HepG2 (cell line): Measurements from ENCODE around the gene EEFSEC. TPM values are rescaled to one million over a fixed set of nuclear protein-coding genes. Genes with fewer than 3 reads are reported as not detected.

Source experiments
- ADNP ChIP-seq: sonication (generic); formaldehyde crosslinking; IDR thresholded peaks from 2 replicates; pipeline ENCODE4 v1.4.0; 2020; ENCODE audit warnings: missing genetic modification reagents
- EHMT2 ChIP-seq: fragments of 200-600 bp; sonication (generic); IDR thresholded peaks from 2 replicates; pipeline ENCODE4 v1.7.0; 2017; ENCODE audit warnings: antibody characterized with exemption, low read depth, low read length, borderline replicate concordance
- MTF2 ChIP-seq: sonication (generic); formaldehyde crosslinking; IDR thresholded peaks from 2 replicates; pipeline ENCODE4 v1.5.0; 2020; ENCODE audit warnings: missing genetic modification reagents, borderline replicate concordance
- ZFP41 ChIP-seq: sonication (generic); formaldehyde crosslinking; IDR thresholded peaks from 2 replicates; pipeline ENCODE4 v1.4.0; 2020; ENCODE audit warnings: mild to moderate bottlenecking, missing genetic modification reagents, borderline replicate concordance
- ZNF101 ChIP-seq: sonication (generic); formaldehyde crosslinking; IDR thresholded peaks from 2 replicates; pipeline ENCODE4 v1.4.0; 2020; ENCODE audit warnings: mild to moderate bottlenecking, low read depth, missing genetic modification reagents, borderline replicate concordance
- ZNF432 ChIP-seq: sonication (generic); formaldehyde crosslinking; IDR thresholded peaks from 2 replicates; pipeline ENCODE4 v1.5.0; 2020; ENCODE audit warnings: missing genetic modification reagents, mild to moderate bottlenecking, borderline replicate concordance
- ZNF589 ChIP-seq: sonication (generic); formaldehyde crosslinking; conservative IDR thresholded peaks from 2 replicates; pipeline ENCODE4 v1.8.0; 2022; ENCODE audit warnings: mild to moderate bottlenecking, moderate library complexity, missing genetic modification reagents
- ZNF773 ChIP-seq: sonication (generic); formaldehyde crosslinking; IDR thresholded peaks from 2 replicates; pipeline ENCODE4 v1.4.0; 2020; ENCODE audit warnings: missing genetic modification reagents, borderline replicate concordance
- polyA plus RNA-seq, 8 experiments: library from polyadenylated mRNA; depleted of rRNA in 3 of 8; stranded (reverse) in 7 of 8; unstranded in 1 of 8; fragments of >200 nt; fragmentation: Illumina TruSeq in 4 of 8; extraction: Trizol in 4 of 8; gene quantifications; 2 replicates each; pipeline versions ENCODE4 v1.2.1 to v1.2.3, GENCODE V29; 2011 to 2016; ENCODE audit warnings: low read depth in 4 of 8, missing spikeins in 1 of 8, mixed read lengths in 1 of 8; ENCODE audit not compliant: insufficient read depth in 1 of 8
- total RNA-seq, 5 experiments: library from RNA; depleted of rRNA; stranded (reverse); fragments of >200 nt; fragmentation: Illumina TruSeq; extraction: Trizol; gene quantifications; 2 replicates each; pipeline ENCODE4 v1.2.3, GENCODE V29; 2016; ENCODE audit warnings: low read depth in 1 of 5
- TF ChIP-seq, protein P1 (sequence below): sonication (generic); formaldehyde crosslinking; IDR thresholded peaks from 2 replicates; pipeline ENCODE4 v1.4.0; 2020; ENCODE audit warnings: low read depth, mild to moderate bottlenecking, missing genetic modification reagents
- TF ChIP-seq, protein P2 (sequence below): sonication (generic); formaldehyde crosslinking; IDR thresholded peaks from 2 replicates; pipeline ENCODE4 v1.4.0; 2020; ENCODE audit warnings: mild to moderate bottlenecking, low read depth, missing genetic modification reagents
- TF ChIP-seq, protein P3 (sequence below), 2 experiments: sonication (generic) in 1 of 2; formaldehyde crosslinking in 1 of 2; IDR thresholded peaks; 2 replicates each; pipeline versions ENCODE4 v1.5.1 to v1.6.1; 2011 to 2020; ENCODE audit warnings: borderline replicate concordance in 1 of 2, low read depth in 1 of 2, low read length in 1 of 2, mild to moderate bottlenecking in 1 of 2, missing genetic modification reagents in 1 of 2, moderate library complexity in 1 of 2

Gene EEFSEC
- total and polyA plus RNA-seq, 2 of the 13 experiments (the other 11 are each of a cell fraction or from before 2014, with no cell fraction given): 6.4 to 24.2 TPM

DNA sequence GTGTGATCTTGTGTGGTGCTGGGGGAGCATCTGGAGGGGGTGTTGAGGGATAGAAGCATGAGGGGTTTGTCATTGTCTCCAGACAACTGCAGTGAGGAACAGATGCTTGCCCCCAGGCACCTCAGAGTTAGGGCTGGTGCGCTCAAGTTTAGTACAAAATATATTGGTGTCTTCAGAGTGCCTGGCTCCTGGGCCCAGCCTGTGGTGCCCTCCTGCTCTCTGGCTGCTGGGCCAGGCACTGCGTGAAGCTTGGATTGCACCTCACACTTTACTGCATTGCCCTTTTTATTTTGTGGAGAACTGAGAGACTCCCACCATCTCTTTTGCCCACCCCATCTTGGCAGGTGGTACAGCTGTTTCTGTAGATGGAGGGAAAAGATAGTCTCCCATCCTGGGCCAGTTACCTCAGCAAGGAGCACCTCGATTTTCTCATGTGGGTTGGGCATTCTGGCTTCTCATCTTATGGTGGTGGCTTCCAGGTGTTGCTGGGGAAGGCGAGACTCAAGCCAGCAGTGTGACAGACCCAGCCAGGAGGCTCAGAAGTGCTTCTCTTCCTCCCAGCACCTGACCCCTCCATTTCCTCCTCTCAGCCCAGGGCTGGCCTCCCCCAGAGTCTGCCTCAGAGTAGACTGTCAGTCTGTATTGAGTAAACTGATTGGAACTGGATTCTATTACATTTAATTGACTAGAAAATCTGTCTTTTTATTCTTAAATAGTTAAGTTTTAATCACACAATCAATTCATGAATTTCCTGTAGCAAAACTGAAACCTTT is 173.0 kb downstream of the EEFSEC start (continued):
- no peak for TF ChIP-seq ZFP41 (CRISPR knock-in tag)
- TF ChIP-seq EHMT2: no peak
- TF ChIP-seq, protein P1, sequence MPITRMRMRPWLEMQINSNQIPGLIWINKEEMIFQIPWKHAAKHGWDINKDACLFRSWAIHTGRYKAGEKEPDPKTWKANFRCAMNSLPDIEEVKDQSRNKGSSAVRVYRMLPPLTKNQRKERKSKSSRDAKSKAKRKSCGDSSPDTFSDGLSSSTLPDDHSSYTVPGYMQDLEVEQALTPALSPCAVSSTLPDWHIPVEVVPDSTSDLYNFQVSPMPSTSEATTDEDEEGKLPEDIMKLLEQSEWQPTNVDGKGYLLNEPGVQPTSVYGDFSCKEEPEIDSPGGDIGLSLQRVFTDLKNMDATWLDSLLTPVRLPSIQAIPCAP: no peak
- no peak for TF ChIP-seq ZNF589 (CRISPR knock-in tag)
- TF ChIP-seq ADNP (CRISPR knock-in tag): no peak
- TF ChIP-seq, protein P2, sequence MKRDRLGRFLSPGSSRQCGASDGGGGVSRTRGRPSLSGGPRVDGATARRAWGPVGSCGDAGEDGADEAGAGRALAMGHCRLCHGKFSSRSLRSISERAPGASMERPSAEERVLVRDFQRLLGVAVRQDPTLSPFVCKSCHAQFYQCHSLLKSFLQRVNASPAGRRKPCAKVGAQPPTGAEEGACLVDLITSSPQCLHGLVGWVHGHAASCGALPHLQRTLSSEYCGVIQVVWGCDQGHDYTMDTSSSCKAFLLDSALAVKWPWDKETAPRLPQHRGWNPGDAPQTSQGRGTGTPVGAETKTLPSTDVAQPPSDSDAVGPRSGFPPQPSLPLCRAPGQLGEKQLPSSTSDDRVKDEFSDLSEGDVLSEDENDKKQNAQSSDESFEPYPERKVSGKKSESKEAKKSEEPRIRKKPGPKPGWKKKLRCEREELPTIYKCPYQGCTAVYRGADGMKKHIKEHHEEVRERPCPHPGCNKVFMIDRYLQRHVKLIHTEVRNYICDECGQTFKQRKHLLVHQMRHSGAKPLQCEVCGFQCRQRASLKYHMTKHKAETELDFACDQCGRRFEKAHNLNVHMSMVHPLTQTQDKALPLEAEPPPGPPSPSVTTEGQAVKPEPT (CRISPR knock-in tag): no peak
- no peak for TF ChIP-seq ZNF432 (CRISPR knock-in tag)
- TF ChIP-seq ZNF101 (CRISPR knock-in tag): no peak
- TF ChIP-seq, protein P3, sequence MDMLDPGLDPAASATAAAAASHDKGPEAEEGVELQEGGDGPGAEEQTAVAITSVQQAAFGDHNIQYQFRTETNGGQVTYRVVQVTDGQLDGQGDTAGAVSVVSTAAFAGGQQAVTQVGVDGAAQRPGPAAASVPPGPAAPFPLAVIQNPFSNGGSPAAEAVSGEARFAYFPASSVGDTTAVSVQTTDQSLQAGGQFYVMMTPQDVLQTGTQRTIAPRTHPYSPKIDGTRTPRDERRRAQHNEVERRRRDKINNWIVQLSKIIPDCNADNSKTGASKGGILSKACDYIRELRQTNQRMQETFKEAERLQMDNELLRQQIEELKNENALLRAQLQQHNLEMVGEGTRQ (IDR thresholded peaks at IDR 0.05; ENCODE audit: low read depth, low read length): no peak
- TF ChIP-seq, protein P3 (CRISPR knock-in tag; IDR thresholded peaks at IDR 0.05; ENCODE audit: borderline replicate concordance): no peak
- no peak for TF ChIP-seq MTF2 (CRISPR knock-in tag)
- no peak for TF ChIP-seq ZNF773 (CRISPR knock-in tag)
